D721Med (cell line): ENCODE measurements around the gene KHDC3L.

ENCODE experiments used
- DNase-seq: peaks from one replicate; pipeline ENCODE4 v3.0.0; 2011; ENCODE audit warnings: low spot score; ENCODE audit not compliant: insufficient read length
- FAIRE-seq: peaks from 2 replicates; lab custom pipeline; 2011; peaks lifted over from hg19 to GRCh38; lab: Jason Lieb, UNC
- TF ChIP-seq, protein P1 (sequence below): IDR thresholded peaks from 2 replicates; pipeline ENCODE4 v1.5.1; 2012; ENCODE audit warnings: mild to moderate bottlenecking, control low read depth; ENCODE audit not compliant: insufficient read depth; ENCODE audit errors: missing control alignments

The KHDC3L gene, protein sequence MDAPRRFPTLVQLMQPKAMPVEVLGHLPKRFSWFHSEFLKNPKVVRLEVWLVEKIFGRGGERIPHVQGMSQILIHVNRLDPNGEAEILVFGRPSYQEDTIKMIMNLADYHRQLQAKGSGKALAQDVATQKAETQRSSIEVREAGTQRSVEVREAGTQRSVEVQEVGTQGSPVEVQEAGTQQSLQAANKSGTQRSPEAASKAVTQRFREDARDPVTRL

DNA sequence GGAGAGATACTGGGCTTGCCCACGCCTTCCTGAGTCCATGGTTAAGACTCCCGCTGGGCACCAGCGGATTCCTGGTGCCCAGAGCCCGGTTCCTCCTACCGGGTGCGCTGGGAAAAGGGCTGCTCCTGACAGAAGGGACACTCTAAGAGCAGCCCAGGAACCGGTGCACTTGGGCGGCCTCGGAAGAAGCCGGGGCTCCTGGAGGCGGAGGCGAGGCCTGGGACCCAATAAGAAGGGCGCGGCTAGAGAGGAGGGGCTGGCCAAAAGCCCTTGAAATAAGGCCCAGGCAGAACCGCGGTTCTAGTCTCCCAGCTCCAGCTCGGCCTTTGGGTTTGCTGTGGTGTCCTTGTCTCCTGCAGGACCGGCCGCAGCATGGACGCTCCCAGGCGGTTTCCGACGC, at the start of gene KHDC3L:
KHDC3L (plus strand) TSS at position 301 of the 400 bp plus-strand sequence; CDS start at position 373, 72 bp downstream.
- FAIRE-seq, result no peak

DNA sequence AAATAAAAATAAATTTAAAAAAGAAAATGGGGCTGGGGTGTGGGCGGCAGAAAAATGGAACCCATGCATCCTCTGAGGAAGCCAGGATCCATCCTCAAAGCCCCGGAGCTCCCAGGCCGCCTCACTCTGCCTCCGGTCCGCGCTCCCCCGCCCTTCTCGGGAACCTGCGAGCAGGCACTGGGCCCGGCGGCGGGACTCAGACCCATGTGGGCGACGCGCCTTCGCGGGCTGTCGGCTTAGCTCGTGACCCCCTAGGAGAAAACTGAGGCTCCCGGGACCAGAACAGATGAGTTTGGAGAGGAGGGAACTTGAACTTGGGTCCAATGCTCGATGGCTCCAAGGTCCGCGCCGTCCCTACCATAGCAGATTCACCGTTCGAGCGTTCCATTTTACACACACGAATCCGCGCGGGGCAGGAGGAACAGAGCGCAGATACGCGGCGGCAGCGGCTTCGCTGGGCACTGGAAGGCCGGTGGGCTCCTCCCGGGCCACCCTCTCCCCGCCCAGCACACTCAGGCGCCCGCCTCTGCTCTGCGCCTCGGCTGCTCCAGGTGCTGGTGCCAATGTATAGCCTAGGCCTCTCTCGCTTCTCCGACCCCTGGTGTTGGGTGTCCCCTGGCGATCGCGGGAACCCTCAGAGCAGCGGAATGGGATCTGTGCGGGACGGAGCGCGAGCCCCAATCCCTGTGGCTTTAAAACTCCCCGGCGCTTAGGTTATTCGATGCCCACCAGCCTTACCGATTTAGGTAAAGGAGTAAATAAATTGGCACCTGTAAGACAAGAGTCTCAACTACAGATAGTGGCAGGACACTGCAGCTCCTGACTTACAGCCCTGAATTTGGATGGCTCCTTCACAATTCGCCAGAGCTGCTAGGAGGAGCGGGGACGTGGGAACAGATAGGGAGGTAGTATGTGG, 47.6 kb upstream of the KHDC3L start:
- FAIRE-seq (no peak), DNase-seq (no peak)
- TF ChIP-seq, protein P1, sequence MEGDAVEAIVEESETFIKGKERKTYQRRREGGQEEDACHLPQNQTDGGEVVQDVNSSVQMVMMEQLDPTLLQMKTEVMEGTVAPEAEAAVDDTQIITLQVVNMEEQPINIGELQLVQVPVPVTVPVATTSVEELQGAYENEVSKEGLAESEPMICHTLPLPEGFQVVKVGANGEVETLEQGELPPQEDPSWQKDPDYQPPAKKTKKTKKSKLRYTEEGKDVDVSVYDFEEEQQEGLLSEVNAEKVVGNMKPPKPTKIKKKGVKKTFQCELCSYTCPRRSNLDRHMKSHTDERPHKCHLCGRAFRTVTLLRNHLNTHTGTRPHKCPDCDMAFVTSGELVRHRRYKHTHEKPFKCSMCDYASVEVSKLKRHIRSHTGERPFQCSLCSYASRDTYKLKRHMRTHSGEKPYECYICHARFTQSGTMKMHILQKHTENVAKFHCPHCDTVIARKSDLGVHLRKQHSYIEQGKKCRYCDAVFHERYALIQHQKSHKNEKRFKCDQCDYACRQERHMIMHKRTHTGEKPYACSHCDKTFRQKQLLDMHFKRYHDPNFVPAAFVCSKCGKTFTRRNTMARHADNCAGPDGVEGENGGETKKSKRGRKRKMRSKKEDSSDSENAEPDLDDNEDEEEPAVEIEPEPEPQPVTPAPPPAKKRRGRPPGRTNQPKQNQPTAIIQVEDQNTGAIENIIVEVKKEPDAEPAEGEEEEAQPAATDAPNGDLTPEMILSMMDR, result no peak

More for the DNA sequence above, at the start of gene KHDC3L:
- TF ChIP-seq, protein P1, result no peak
- DNase-seq, result no peak

DNA sequence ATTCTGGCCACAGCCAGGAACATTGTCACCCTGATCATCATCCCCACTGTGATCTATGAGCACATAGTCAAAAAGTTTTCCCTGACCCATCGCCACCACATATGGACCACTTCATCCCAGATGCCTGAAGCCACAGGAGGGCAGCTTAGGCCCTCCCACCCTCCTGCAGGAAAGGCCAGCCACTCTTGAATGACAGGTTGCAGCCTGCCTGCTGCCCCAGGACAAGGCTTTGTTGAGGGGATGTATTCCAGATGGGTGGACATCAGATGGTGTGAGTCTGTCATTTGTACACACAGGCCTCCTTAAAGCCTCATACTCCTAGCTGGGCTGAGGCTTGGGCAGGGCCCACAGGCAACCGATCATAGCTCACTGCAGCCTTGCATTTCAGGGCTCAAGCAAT, 39.1 kb upstream of the KHDC3L start:
- TF ChIP-seq, protein P1, result no peak
- no peak for DNase-seq
- no peak for FAIRE-seq

DNA sequence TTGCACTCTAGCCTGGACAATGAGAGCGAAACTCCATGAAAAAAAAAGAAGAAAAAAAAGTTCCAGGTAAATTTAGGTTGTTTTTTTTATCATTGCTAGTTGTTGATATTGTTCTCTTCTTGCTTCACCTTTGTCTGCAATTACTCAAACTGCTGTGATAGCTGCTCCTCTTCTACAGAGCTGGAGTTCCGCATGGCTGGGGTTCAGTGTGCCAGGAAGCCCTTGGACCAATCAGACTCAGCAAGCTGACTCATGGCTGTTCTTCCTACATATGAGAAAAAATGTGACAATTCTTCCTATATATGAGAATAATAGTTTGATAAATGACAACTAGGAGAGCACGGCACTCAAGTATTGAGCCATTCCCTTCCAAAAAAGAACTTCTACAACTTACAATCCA, 36.8 kb upstream of the KHDC3L start:
- FAIRE-seq, result no peak
- no peak for DNase-seq
- TF ChIP-seq, protein P1, result no peak

DNA sequence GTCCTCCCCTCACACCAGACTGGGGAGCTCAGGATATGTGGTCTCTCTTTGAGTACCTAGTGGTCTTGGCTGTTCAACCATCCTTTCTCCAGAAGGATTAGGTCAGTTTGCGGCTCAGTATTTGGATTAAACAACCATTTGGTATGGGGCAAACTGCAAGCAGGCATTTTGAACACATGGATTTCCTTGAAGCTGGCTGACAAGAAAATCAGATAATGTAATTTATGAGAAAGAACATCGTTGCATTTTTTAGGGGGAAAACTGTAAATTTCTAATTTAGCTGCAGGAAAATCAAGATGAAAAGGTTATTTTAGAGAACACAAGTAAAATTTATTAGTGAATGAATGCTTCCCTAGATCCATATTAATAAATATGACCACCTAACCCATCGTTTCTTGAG, 33.7 kb upstream of the KHDC3L start:
- TF ChIP-seq, protein P1, result no peak
- FAIRE-seq (no peak), DNase-seq (no peak)

DNA sequence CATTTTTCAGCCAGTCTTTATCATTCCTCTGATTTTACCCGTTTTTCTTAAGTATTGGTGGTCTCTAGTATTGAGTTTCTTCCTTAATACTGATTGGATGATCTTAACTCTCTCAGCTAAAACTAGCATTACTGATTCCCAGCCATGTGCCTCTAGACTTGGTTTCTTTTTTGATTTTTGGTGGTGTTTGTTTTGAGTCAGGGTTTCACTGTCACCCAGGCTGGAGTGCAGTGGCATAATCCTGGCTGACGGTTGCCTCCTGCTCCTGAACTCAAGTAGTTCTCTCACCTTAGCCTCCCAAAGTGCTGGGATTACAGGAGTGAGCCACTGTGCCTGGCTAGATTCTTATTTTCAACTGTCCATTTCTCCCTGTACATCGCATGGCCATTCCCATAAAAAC, 33.3 kb upstream of the KHDC3L start:
- FAIRE-seq (no peak), DNase-seq (no peak)
- TF ChIP-seq, protein P1, result no peak
